ENCODE measurements around the gene ALG1L2.
"Not testable (repeated sequence)": the region's sequence is repeated elsewhere in the genome, so short reads cannot be mapped to it uniquely, and the experiment has no call there.

Gene ALG1L2

DNA sequence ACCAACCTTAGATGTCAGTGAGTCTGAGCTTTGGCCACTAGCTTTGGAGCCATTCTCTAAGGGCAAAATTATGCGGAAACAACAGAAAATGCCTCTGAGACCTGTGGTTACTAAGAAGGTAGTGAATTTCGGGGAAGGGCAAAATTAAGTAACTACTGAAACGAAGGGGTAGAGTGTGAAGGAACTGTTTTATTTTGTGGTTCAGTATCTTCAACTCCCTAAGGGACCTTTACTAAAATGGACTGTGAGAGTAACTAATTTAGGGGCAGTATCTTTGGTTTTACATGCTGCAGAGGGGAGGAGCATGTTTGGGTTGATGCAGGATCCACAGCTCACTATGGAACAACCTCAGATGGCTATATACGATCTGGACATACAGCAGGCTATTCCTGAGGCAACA, 8.0 kb upstream of the ALG1L2 start:
- in situ Hi-C loops (cut with MboI; ENCODE audit: low sequenced_read_pairs, unreplicated experiment), result no loop called here
- DNase-seq (ENCODE audit: low spot score), result no peak
- TF ChIP-seq, protein P1, sequence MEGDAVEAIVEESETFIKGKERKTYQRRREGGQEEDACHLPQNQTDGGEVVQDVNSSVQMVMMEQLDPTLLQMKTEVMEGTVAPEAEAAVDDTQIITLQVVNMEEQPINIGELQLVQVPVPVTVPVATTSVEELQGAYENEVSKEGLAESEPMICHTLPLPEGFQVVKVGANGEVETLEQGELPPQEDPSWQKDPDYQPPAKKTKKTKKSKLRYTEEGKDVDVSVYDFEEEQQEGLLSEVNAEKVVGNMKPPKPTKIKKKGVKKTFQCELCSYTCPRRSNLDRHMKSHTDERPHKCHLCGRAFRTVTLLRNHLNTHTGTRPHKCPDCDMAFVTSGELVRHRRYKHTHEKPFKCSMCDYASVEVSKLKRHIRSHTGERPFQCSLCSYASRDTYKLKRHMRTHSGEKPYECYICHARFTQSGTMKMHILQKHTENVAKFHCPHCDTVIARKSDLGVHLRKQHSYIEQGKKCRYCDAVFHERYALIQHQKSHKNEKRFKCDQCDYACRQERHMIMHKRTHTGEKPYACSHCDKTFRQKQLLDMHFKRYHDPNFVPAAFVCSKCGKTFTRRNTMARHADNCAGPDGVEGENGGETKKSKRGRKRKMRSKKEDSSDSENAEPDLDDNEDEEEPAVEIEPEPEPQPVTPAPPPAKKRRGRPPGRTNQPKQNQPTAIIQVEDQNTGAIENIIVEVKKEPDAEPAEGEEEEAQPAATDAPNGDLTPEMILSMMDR (IDR thresholded peaks at IDR 0.05; ENCODE audit: borderline replicate concordance, control extremely low read depth, extremely low read depth, insufficient read depth, missing control alignments), result no peak

DNA sequence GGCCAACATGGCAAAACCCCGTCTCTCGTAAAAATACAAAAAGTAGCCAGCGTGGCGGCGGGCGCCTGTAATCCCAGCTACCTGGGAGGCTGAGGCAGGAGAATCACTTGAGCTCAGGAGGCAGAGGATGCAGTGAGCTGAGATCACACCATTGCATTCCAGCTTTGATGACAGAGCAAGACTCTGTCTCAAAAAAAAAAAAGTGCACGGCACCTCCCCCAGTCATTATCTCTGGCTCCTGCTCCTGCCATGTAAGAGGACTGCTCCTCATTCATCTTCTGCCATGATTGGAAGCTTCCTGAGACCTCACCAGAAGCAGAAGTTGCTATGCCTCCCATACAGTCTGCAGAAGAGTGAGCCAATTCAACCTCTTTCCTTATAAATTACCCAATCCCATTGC, 4.0 kb upstream of the ALG1L2 start:
- TF ChIP-seq, protein P1 (IDR thresholded peaks at IDR 0.05; ENCODE audit: borderline replicate concordance, control extremely low read depth, extremely low read depth, insufficient read depth, missing control alignments), result no peak
- in situ Hi-C loops (cut with MboI; ENCODE audit: low sequenced_read_pairs, unreplicated experiment), result no loop called here
- DNase-seq (ENCODE audit: low spot score), result no peak

DNA sequence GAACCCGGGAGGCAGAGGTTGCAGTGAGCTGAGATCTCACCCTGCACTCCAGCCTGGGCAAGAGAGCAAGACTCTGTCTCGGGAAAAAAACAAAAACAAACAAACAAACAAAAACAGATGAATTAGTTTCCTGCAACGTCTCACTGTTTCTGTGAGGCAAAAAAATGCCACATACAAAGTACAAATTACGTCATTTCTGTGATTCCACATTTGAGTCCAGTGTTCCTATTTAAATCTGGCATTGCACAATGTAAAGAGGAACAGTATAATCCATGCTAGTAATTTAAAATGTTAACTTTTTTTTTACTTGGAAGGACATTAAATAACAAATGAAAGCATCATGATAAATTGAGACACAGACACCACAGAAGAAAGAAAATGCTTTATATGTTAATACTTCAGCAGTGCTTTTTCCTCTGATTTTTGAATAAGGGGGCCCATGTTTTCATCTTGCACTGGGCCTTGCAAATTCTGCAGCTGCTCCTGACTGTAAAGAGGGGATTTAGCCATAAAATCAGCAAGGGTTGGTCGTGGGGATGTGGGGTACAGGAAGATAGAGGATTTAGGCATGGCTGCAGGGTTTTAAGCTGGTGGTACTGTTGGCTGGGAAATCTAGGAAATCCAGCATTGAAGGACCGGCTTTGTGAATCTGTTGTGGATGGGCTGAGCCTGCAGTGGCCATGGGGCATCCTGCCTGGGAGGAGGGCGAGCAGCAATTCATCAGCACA, 1.9 kb downstream of the ALG1L2 start:
- DNase-seq (ENCODE audit: low spot score); in situ Hi-C loops (cut with MboI; ENCODE audit: low sequenced_read_pairs, unreplicated experiment): not testable (repeated sequence)

DNA sequence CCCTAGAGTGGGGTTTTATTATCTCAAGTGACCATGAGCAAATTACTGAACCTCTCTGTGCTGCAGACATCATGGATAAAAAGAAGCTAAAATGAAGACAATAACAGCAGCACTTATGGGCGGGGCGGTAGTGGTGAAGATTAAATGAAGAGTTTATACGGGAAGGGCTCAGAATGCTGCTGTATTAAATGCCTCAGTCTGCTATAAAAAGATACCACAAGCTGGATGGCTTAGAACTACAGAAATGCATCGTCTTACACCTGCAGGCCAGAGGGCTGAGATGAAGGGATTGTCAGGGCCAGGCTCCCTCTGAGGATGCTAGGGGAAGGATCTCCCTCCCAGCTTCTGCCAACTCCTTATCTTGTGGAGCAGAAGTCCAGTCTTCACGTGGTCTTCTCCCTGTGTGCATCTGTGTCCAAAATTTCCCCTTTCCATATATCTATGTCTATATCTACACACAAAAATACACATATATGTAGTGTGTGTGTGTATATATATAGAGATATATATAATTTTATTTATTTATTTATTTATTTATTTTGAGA, 2.9 kb downstream of the ALG1L2 start:
- no peak for DNase-seq (ENCODE audit: low spot score)
- in situ Hi-C loops (cut with MboI; ENCODE audit: low sequenced_read_pairs, unreplicated experiment), result no loop called here
- TF ChIP-seq, protein P1 (IDR thresholded peaks at IDR 0.05; ENCODE audit: borderline replicate concordance, control extremely low read depth, extremely low read depth, insufficient read depth, missing control alignments), result no peak

DNA sequence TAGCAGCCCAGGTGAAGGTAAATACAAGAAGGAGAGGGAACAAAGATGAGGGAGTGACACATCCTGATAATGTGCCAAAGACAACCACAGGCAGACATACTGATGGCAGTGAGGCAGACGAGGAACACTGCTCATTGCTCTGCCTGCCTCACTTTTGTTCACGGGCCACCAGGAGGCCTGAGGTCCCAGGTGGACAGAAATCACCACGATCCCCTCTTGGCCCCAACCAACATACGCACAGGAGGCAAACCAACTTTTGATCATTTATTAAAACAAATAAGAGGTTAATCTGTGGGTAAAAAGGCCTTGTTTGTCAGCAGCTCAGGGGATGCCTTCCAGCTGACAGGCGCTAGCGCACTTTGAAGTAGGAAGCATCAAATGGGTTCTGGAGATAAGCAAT, 4.2 kb downstream of the ALG1L2 start:
- DNase-seq (ENCODE audit: low spot score), result no peak
- TF ChIP-seq, protein P1 (IDR thresholded peaks at IDR 0.05; ENCODE audit: borderline replicate concordance, control extremely low read depth, extremely low read depth, insufficient read depth, missing control alignments), result no peak
- in situ Hi-C loops (cut with MboI; ENCODE audit: low sequenced_read_pairs, unreplicated experiment), result no loop called here

DNA sequence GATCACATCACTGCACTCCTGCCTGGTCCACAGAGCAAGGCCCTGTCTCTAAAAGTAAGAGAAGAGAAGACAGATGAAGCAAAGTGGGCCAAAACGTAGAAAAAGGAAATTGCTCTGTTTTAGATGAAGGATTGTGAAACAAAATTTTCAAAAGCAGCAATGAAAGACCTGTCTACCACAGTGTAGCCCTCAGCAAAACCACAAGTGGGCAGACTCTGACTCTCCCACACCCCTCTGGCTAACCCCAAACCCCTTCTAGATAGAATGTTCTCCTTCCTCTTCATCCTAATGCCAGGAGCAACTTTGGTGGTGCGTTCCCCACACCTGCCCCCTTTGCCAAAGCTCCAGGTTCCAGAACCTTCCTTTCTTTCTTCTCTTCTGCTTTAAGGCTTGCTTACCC, 5.0 kb downstream of the ALG1L2 start:
- in situ Hi-C loops (cut with MboI; ENCODE audit: low sequenced_read_pairs, unreplicated experiment); DNase-seq (ENCODE audit: low spot score): not testable (repeated sequence)

DNA sequence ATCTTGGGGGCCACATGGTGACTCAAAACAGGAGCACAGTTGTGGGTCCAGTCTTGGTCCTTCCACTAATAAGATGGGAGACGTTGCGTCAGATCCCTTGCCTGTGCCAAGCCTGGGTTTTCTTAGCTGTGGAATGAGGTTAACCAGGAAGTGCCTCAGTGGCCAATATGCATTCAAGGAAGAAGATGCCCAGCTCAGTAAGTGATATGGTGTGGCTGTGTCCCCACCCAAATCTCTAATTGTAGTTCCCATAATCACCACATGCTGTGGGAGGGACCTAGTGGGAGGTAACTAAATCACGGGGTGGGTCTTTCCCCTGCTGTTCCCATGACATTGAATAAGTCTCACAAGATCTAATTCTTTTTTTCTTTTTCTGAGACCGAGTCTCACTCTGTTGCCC, 6.4 kb downstream of the ALG1L2 start:
- TF ChIP-seq, protein P1 (IDR thresholded peaks at IDR 0.05; ENCODE audit: borderline replicate concordance, control extremely low read depth, extremely low read depth, insufficient read depth, missing control alignments), result no peak
- in situ Hi-C loops (cut with MboI; ENCODE audit: low sequenced_read_pairs, unreplicated experiment), result no loop called here
- DNase-seq (ENCODE audit: low spot score), result no peak

DNA sequence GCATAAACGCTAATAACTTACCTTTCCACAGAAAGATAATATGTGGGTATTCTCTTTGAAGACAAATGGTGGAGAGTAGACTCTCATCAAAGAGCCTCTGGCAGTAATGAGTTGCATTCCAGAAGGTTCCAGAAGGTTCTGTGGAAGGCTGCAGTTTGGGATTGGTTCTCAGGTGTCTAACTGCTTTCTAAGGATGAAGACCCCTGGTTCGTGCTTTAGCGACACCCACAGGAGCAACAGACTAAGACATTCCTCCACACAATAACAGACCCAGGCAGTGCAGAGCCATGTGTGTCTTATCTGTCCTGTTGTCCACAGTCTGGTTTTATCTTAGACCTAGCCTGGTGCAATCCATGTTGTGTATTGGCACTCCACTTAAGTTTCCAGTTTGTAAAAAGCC, 9.1 kb downstream of the ALG1L2 start:
- in situ Hi-C loops (cut with MboI; ENCODE audit: low sequenced_read_pairs, unreplicated experiment); DNase-seq (ENCODE audit: low spot score): not testable (repeated sequence)
